B cell (primary cell): Measurements from ENCODE around the gene AMH. TPM values are rescaled to one million over a fixed set of nuclear protein-coding genes. Genes with fewer than 3 reads are reported as not detected.
A peak's percentile ranks its signal among the peaks of the same experiment; 100 is the strongest.

Experiments used
- ATAC-seq: fragments of 200-7000 bp; cut with Tn5 transposase; one replicate; pipeline ENCODE4 v1.10.0; 2021; ENCODE audit warnings: low read depth, mild to moderate bottlenecking, moderate number of reproducible peaks, moderate library complexity
- CTCF ChIA-PET: fragments of 350-600 bp; sonication (Branson Sonifier 250); formaldehyde crosslinking; loops from one replicate; lab custom pipeline; 2021; ENCODE audit warnings: antibody characterized with exemption, inconsistent platforms; lab: Charles Lee
- POLR2A ChIA-PET: fragments of 350-600 bp; sonication (Branson Sonifier 250); formaldehyde crosslinking; loops from one replicate; lab custom pipeline; 2021; ENCODE audit warnings: antibody characterized with exemption; lab: Charles Lee
- DNase-seq: peaks from one replicate; pipeline ENCODE4 v3.0.0; 2013
- H2AFZ ChIP-seq: 2 replicates; pipeline ENCODE4 v1.6.1; 2012; ENCODE audit warnings: mild to moderate bottlenecking, low read depth, low read length; ENCODE audit not compliant: insufficient read depth, poor library complexity, severe bottlenecking
- H3K27ac ChIP-seq, 2 donors: 1 replicate in 1 of 2; 2 replicates in 1 of 2; pipeline ENCODE4 v1.5.1; 2012 to 2013; ENCODE audit warnings: low read length in 2 of 2, mild to moderate bottlenecking in 2 of 2, moderate library complexity in 1 of 2
- H3K27me3 ChIP-seq, 4 experiments: fragments of 200-600 bp in 1 of 4; sonication (generic) in 1 of 4; replicated peaks in 1 of 4; 1 replicate in 2 of 4; 2 replicates in 2 of 4; pipeline versions ENCODE4 v1.6.1 to v1.7.0; 2013 to 2016; ENCODE audit warnings: low read length in 3 of 4, mild to moderate bottlenecking in 2 of 4, mixed read lengths in 1 of 4, moderate library complexity in 1 of 4; ENCODE audit not compliant: insufficient read depth in 4 of 4, control insufficient read depth in 3 of 4; ENCODE audit errors: control extremely low read depth in 1 of 4
- H3K36me3 ChIP-seq, 2 experiments: replicated peaks in 1 of 2; 1 replicate in 1 of 2; 2 replicates in 1 of 2; pipeline versions ENCODE4 v1.6.1 to v1.7.1; 2013; ENCODE audit warnings: low read length in 1 of 2; ENCODE audit not compliant: insufficient read depth in 2 of 2, control insufficient read depth in 1 of 2; ENCODE audit errors: control extremely low read depth in 1 of 2, extremely low read depth in 1 of 2
- H3K4me1 ChIP-seq, 2 donors: fragments of 200-600 bp in 1 of 2; sonication (generic) in 1 of 2; 1 replicate in 1 of 2; 2 replicates in 1 of 2; pipeline versions ENCODE4 v1.5.1 to v1.6.1; 2013 to 2017; ENCODE audit warnings: low read length in 2 of 2; ENCODE audit not compliant: control insufficient read depth in 2 of 2, insufficient read depth in 2 of 2
- H3K4me2 ChIP-seq: replicated peaks from 2 replicates; pipeline ENCODE3; 2012; ENCODE audit warnings: mild to moderate bottlenecking, low read depth, low read length; ENCODE audit not compliant: poor library complexity, severe bottlenecking
- H3K4me3 ChIP-seq, 5 experiments: fragments of 200-600 bp in 1 of 5; sonication (generic) in 1 of 5; 1 replicate in 3 of 5; 2 replicates in 2 of 5; pipeline versions ENCODE4 v1.5.1 to v1.7.0; 2011 to 2016; ENCODE audit warnings: low read length in 4 of 5, mild to moderate bottlenecking in 4 of 5, low read depth in 2 of 5, control low read depth in 1 of 5, moderate library complexity in 1 of 5; ENCODE audit not compliant: insufficient read depth in 1 of 5; ENCODE audit errors: control extremely low read depth in 1 of 5, extremely low read depth in 1 of 5
- H3K79me2 ChIP-seq: fragments of 200-600 bp; sonication (generic); one replicate; pipeline ENCODE4 v1.6.0; 2016; ENCODE audit warnings: low read length; ENCODE audit not compliant: control insufficient read depth, insufficient read depth
- H3K9ac ChIP-seq: fragments of 200-600 bp; sonication (generic); 2 replicates; pipeline ENCODE4 v1.6.1; 2017; ENCODE audit warnings: mild to moderate bottlenecking, low read length, moderate library complexity
- H3K9me3 ChIP-seq, 3 donors: one replicate each; pipeline versions ENCODE4 v1.6.1 to v1.7.1; 2013; ENCODE audit warnings: low read length in 2 of 3; ENCODE audit not compliant: control insufficient read depth in 2 of 3, insufficient read depth in 1 of 3; ENCODE audit errors: control extremely low read depth in 1 of 3
- H4K20me1 ChIP-seq: 2 replicates; pipeline ENCODE4 v1.6.0; 2012; ENCODE audit warnings: mild to moderate bottlenecking, low read length; ENCODE audit not compliant: insufficient read depth, control insufficient read depth, poor library complexity, severe bottlenecking
- H3K27ac Mint-ChIP-seq: one replicate; pipeline ENCODE4 v1.8.0; 2021; ENCODE audit warnings: mixed read lengths
- H3K27me3 Mint-ChIP-seq: one replicate; pipeline ENCODE4 v1.8.0; 2021; ENCODE audit warnings: mixed read lengths
- H3K4me1 Mint-ChIP-seq: one replicate; pipeline ENCODE4 v1.8.0; 2021; ENCODE audit warnings: mixed read lengths
- H3K4me3 Mint-ChIP-seq: one replicate; pipeline ENCODE4 v1.8.0; 2021; ENCODE audit warnings: mixed read lengths
- H3K9me3 Mint-ChIP-seq: one replicate; pipeline ENCODE4 v1.8.0; 2022; ENCODE audit warnings: mixed read lengths; ENCODE audit not compliant: insufficient read depth
- CTCF ChIP-seq: fragments of 200-600 bp; IDR thresholded peaks from one replicate; pipeline ENCODE4 v1.8.0; 2022; ENCODE audit warnings: antibody characterized with exemption, mild to moderate bottlenecking
- EZH2 ChIP-seq: IDR thresholded peaks from 2 replicates; pipeline ENCODE4 v1.6.1; 2012; ENCODE audit warnings: borderline replicate concordance, low read depth, mild to moderate bottlenecking, moderate library complexity, low read length; ENCODE audit not compliant: insufficient read depth, poor library complexity, severe bottlenecking
- WGBS: methylation state at CpG from one replicate; pipeline ENCODE4 v1.1.5; 2013; ENCODE audit warnings: missing lambda C conversion rate; ENCODE audit not compliant: insufficient coverage; 5-methylcytosine and 5-hydroxymethylcytosine counted together
- intact Hi-C: fragments of 100-400 bp; cut with micrococcal nuclease; formaldehyde crosslinking; loops from one replicate; pipeline ENCODE4 v1.10.0; 2022
- polyA plus RNA-seq: library from polyadenylated mRNA; depleted of rRNA; stranded (reverse); fragments of >200 nt; gene quantifications from 2 replicates; pipeline ENCODE4 v1.2.3, GENCODE V29; 2012
- total RNA-seq, 2 donors: library from RNA; stranded (reverse); fragments of 120-200 nt in 1 of 2; gene quantifications; 1 replicate in 1 of 2; 2 replicates in 1 of 2; pipeline versions ENCODE4 v1.2.3 to v1.2.4, GENCODE V29; 2013 to 2022

Gene AMH
- total and polyA plus RNA-seq, 2 donors (not counting 1 experiment from before 2014, with no cell fraction given) = 1.5 to 4.5 TPM

- H3K4me1 Mint-ChIP-seq = peaks cover 57% of the 10 kb centered on the region
- TF ChIP-seq EZH2 = no peak
- TF ChIP-seq CTCF = no peak
- Histone ChIP-seq H4K20me1 (peaks cover 48% of the 10 kb centered on the region), H2AFZ (peak overlapping the region; percentile 50), H3K27ac (peak overlapping the region in 1 of 2 donors; percentile 81), H3K79me2 (peaks cover 65% of the 10 kb centered on the region), H3K36me3 (peaks cover 0 to 19% of the 10 kb centered on the region in 2 experiments), H3K4me3 (peak overlapping the region; percentile 30 to 82 (median 71)), H3K4me2 (peak overlapping the region; percentile 82), H3K9me3 (no peaks in the 10 kb centered on the region), H3K4me1 (peaks cover 49 to 68% of the 10 kb centered on the region in 2 donors), H3K9ac (peak overlapping the region; percentile 69), H3K27me3 (no peaks in the 10 kb centered on the region)
- peak overlapping the region; percentile 89 for H3K4me3 Mint-ChIP-seq
- peak; percentile 9 for ATAC-seq
- DNase-seq = peak; percentile 76
- no peaks in the 10 kb centered on the region for H3K9me3 Mint-ChIP-seq
- intact Hi-C loops = no loop called here
- H3K27ac Mint-ChIP-seq = peak overlapping the region; percentile 89
- ChIA-PET POLR2A (interaction anchor here (0.8 to 2.4 kb wide), 6 partner anchors 12 to 41 kb away, joined by 3 to 12 read pairs (median 4); no protein-coding TSS in a partner anchor), CTCF (interaction anchor here (0.9 to 2.0 kb wide), 3 partner anchors 12 to 20 kb away, joined by 3 to 9 read pairs (median 5); no protein-coding TSS in a partner anchor)
- under 1% methylated on average over 82 of the region's 82 CpGs for WGBS
- no peaks in the 10 kb centered on the region for H3K27me3 Mint-ChIP-seq
Measured at GRCh38 chr19:2290441-2291184, 41.5 kb downstream of the AMH start.
